Endometrial microvascular endothelial cells (primary cell): ENCODE measurements around the gene KRTAP9-7. TPM values are rescaled to one million over a fixed set of nuclear protein-coding genes. Genes with fewer than 3 reads are reported as not detected.

Source experiments
- in situ Hi-C: cut with HindIII; loops from 2 replicates; pipeline ENCODE4 v1.10.0; 2017; ENCODE audit warnings: low sequenced_read_pairs, low pct_unique_long_range_greater_than_20kb; ENCODE audit errors: inconsistent ontology term
- total RNA-seq: library from RNA; depleted of rRNA; stranded (reverse); fragments of >200 nt; gene quantifications from one replicate; pipeline ENCODE4 v1.2.3, GENCODE V29; 2015; ENCODE audit errors: inconsistent ontology term

KRTAP9-7 gene
- total RNA-seq, 1 donor from 2014 or later = not detected

- in situ Hi-C loops = no loop called here
Measured at GRCh38 chr17:41311111-41311510, 35.6 kb downstream of the KRTAP9-7 start.

GRCh38 chr17:41315204-41315794, 39.8 kb downstream of the KRTAP9-7 start, which contains the start of gene KRTAP17-1:
Gene KRTAP17-1, minus strand, starts transcription at chr17:41315710. Its CDS starts 60 bp downstream, at chr17:41315650.
- in situ Hi-C loops = no loop called here

GRCh38 chr17:41315814-41316445, 40.4 kb downstream of the KRTAP9-7 start:
- in situ Hi-C loops = no loop called here

GRCh38 chr17:41318231-41318630, 42.7 kb downstream of the KRTAP9-7 start:
- in situ Hi-C loops = no loop called here

GRCh38 chr17:41322094-41322902, 46.8 kb downstream of the KRTAP9-7 start:
- in situ Hi-C loops = no loop called here

- in situ Hi-C loops = no loop called here
Measured at GRCh38 chr17:41322903-41323895, 47.7 kb downstream of the KRTAP9-7 start.

- in situ Hi-C loops = no loop called here
Measured at GRCh38 chr17:41324180-41325075, 48.9 kb downstream of the KRTAP9-7 start.

GRCh38 chr17:41325126-41325525, 49.6 kb downstream of the KRTAP9-7 start:
- in situ Hi-C loops = no loop called here

GRCh38 chr17:41325611-41326010, 50.1 kb downstream of the KRTAP9-7 start:
- in situ Hi-C loops = no loop called here

Other genes with a start within 250 kb of the KRTAP9-7 start
- not detected for gene KRTAP1-5, start 248.5 kb upstream of the KRTAP9-7 start, total RNA-seq
- not detected for gene KRTAP1-4, start 245.5 kb upstream of the KRTAP9-7 start, total RNA-seq
- not detected for gene KRTAP1-3, start 240.8 kb upstream of the KRTAP9-7 start, total RNA-seq
- not detected for gene KRTAP1-1, start 234.2 kb upstream of the KRTAP9-7 start, total RNA-seq
- not detected for gene KRTAP2-1, start 228.4 kb upstream of the KRTAP9-7 start, total RNA-seq
- not detected for gene KRTAP2-2, start 220.5 kb upstream of the KRTAP9-7 start, total RNA-seq
- gene KRTAP2-3, start 215.6 kb upstream of the KRTAP9-7 start, total RNA-seq = not detected
- not detected for gene KRTAP2-4, start 209.8 kb upstream of the KRTAP9-7 start, total RNA-seq
- gene KRTAP4-7, start 191.5 kb upstream of the KRTAP9-7 start, total RNA-seq = not detected
- not detected for gene KRTAP4-8, start 177.6 kb upstream of the KRTAP9-7 start, total RNA-seq
- gene KRTAP4-16, start 173.5 kb upstream of the KRTAP9-7 start, total RNA-seq = not detected
- gene KRTAP4-9, start 170.3 kb upstream of the KRTAP9-7 start, total RNA-seq = not detected
- gene KRTAP4-11, start 157.3 kb upstream of the KRTAP9-7 start, total RNA-seq = not detected
- not detected for gene KRTAP4-12, start 151.5 kb upstream of the KRTAP9-7 start, total RNA-seq
- gene KRTAP4-6, start 135.2 kb upstream of the KRTAP9-7 start, total RNA-seq = not detected
- not detected for gene KRTAP4-5, start 125.9 kb upstream of the KRTAP9-7 start, total RNA-seq
- not detected for gene KRTAP4-4, start 115.0 kb upstream of the KRTAP9-7 start, total RNA-seq
- gene KRTAP4-3, start 107.5 kb upstream of the KRTAP9-7 start, total RNA-seq = not detected
- not detected for gene KRTAP4-2, start 97.5 kb upstream of the KRTAP9-7 start, total RNA-seq
- gene KRTAP4-1, start 90.8 kb upstream of the KRTAP9-7 start, total RNA-seq = not detected
- not detected for gene KRTAP9-1, start 85.8 kb upstream of the KRTAP9-7 start, total RNA-seq
- gene KRTAP9-2, start 49.0 kb upstream of the KRTAP9-7 start, total RNA-seq = not detected
- gene KRTAP9-3, start 43.2 kb upstream of the KRTAP9-7 start, total RNA-seq = not detected
- not detected for gene KRTAP9-8, start 37.7 kb upstream of the KRTAP9-7 start, total RNA-seq
- gene KRTAP9-4, start 26.0 kb upstream of the KRTAP9-7 start, total RNA-seq = not detected
- not detected for gene KRTAP9-9, start 20.3 kb upstream of the KRTAP9-7 start, total RNA-seq
- not detected for gene KRTAP9-6, start 10.3 kb upstream of the KRTAP9-7 start, total RNA-seq
- gene KRTAP29-1, start 27.2 kb downstream of the KRTAP9-7 start, total RNA-seq = not detected
- gene KRTAP16-1, start 33.6 kb downstream of the KRTAP9-7 start, total RNA-seq = not detected
- not detected for gene KRTAP17-1, start 40.0 kb downstream of the KRTAP9-7 start, total RNA-seq
- not detected for gene KRT33A, start 75.1 kb downstream of the KRTAP9-7 start, total RNA-seq
- gene KRT33B, start 94.1 kb downstream of the KRTAP9-7 start, total RNA-seq = not detected
- not detected for gene KRT34, start 106.6 kb downstream of the KRTAP9-7 start, total RNA-seq
- gene KRT31, start 121.9 kb downstream of the KRTAP9-7 start, total RNA-seq = not detected
- not detected for gene KRT37, start 148.9 kb downstream of the KRTAP9-7 start, total RNA-seq
- not detected for gene KRT38, start 165.3 kb downstream of the KRTAP9-7 start, total RNA-seq
- not detected for gene KRT32, start 191.7 kb downstream of the KRTAP9-7 start, total RNA-seq
- gene KRT35, start 205.5 kb downstream of the KRTAP9-7 start, total RNA-seq = not detected
- gene KRT36, start 214.2 kb downstream of the KRTAP9-7 start, total RNA-seq = not detected
- not detected for gene KRT13, start 229.9 kb downstream of the KRTAP9-7 start, total RNA-seq
- 14.1 TPM for gene KRT15, start 243.2 kb downstream of the KRTAP9-7 start, total RNA-seq